Neural cell (in vitro differentiated cells): ENCODE data around the gene NINL. TPM values are rescaled to one million over a fixed set of nuclear protein-coding genes. Genes with fewer than 3 reads are reported as not detected.

ENCODE experiments used
- H2AFZ ChIP-seq: fragments of 200-600, 300-800 bp; sonication (generic), shearing (Covaris generic); 2 replicates; pipeline ENCODE4 v1.6.0; 2014; ENCODE audit warnings: low read depth, mild to moderate bottlenecking, antibody characterized with exemption, low read length, moderate library complexity
- H3F3A ChIP-seq: fragments of 200-600 bp; shearing (Covaris generic); 2 replicates; pipeline ENCODE4 v1.6.1; 2016; ENCODE audit warnings: mild to moderate bottlenecking, moderate library complexity, mixed read lengths, antibody characterized with exemption, low read length; ENCODE audit not compliant: insufficient read depth, poor library complexity, severe bottlenecking
- H3K27ac ChIP-seq: fragments of 200-600, 300-800 bp; sonication (generic), shearing (Covaris generic); 2 replicates; pipeline ENCODE4 v1.5.1; 2014; ENCODE audit warnings: mild to moderate bottlenecking, low read length, moderate library complexity
- H3K27me3 ChIP-seq: fragments of 300-800, 200-600 bp; sonication (generic), shearing (Covaris generic); 2 replicates; pipeline ENCODE4 v1.6.0; 2014; ENCODE audit warnings: mild to moderate bottlenecking, low read depth, low read length, moderate library complexity; ENCODE audit not compliant: insufficient read depth
- H3K36me3 ChIP-seq: fragments of 300-800, 200-600 bp; sonication (generic), shearing (Covaris generic); 2 replicates; pipeline ENCODE4 v1.5.1; 2014; ENCODE audit warnings: mild to moderate bottlenecking, antibody characterized with exemption, low read length, moderate library complexity; ENCODE audit not compliant: insufficient read depth
- H3K4me2 ChIP-seq: fragments of 300-800, 200-600 bp; sonication (generic), shearing (Covaris generic); 2 replicates; pipeline ENCODE4 v1.6.0; 2014; ENCODE audit warnings: mild to moderate bottlenecking, low read length
- H3K4me3 ChIP-seq: fragments of 300-800, 200-600 bp; sonication (generic), shearing (Covaris generic); 2 replicates; pipeline ENCODE4 v1.5.1; 2014; ENCODE audit warnings: mild to moderate bottlenecking, low read length, moderate library complexity
- H3K79me2 ChIP-seq: fragments of 200-600 bp; shearing (Covaris generic); replicated peaks from 2 replicates; pipeline ENCODE4 v1.6.0; 2014; ENCODE audit warnings: mild to moderate bottlenecking, low read length, moderate library complexity; ENCODE audit not compliant: insufficient read depth
- H3K9ac ChIP-seq: fragments of 300-800, 200-600 bp; sonication (generic), shearing (Covaris generic); 2 replicates; pipeline ENCODE4 v1.6.1; 2016; ENCODE audit warnings: mild to moderate bottlenecking, low read length, mixed read lengths
- H3K9me2 ChIP-seq: fragments of 200-600 bp; shearing (Covaris generic); 2 replicates; pipeline ENCODE4 v1.6.1; 2016; ENCODE audit warnings: mild to moderate bottlenecking, low read length, mixed read lengths; ENCODE audit not compliant: insufficient read depth
- H3K9me3 ChIP-seq: fragments of 200-600, 300-800 bp; sonication (generic), shearing (Covaris generic); 2 replicates; pipeline ENCODE4 v1.6.1; 2016; ENCODE audit warnings: mild to moderate bottlenecking, mixed run types, low read length, moderate library complexity, mixed read lengths
- H4K20me1 ChIP-seq: fragments of 200-600 bp; shearing (Covaris generic); 2 replicates; pipeline ENCODE4 v1.6.1; 2016; ENCODE audit warnings: mild to moderate bottlenecking, mixed run types; ENCODE audit not compliant: insufficient read depth
- CTCF ChIP-seq: fragments of 450-650 bp; IDR thresholded peaks from 2 replicates; pipeline ENCODE4 v1.5.1; 2014; ENCODE audit warnings: antibody characterized with exemption, mild to moderate bottlenecking, moderate library complexity; ENCODE audit not compliant: poor library complexity, severe bottlenecking
- EP300 ChIP-seq: fragments of 450-650 bp; conservative IDR thresholded peaks from 2 replicates; pipeline ENCODE4 v1.6.1; 2014; ENCODE audit warnings: antibody characterized with exemption, mild to moderate bottlenecking, moderate library complexity; ENCODE audit not compliant: poor library complexity, severe bottlenecking
- EZH2 ChIP-seq: fragments of 200-600, 300-800 bp; shearing (Covaris generic), sonication (generic); IDR thresholded peaks from 2 replicates; pipeline ENCODE4 v1.6.1; 2014; ENCODE audit warnings: antibody characterized with exemption, low read length, borderline replicate concordance, mild to moderate bottlenecking; ENCODE audit not compliant: insufficient read depth, poor library complexity, severe bottlenecking
- MXI1 ChIP-seq: fragments of 450-650 bp; conservative IDR thresholded peaks from 2 replicates; pipeline ENCODE4 v1.6.1; 2014; ENCODE audit warnings: antibody characterized with exemption, mild to moderate bottlenecking; ENCODE audit not compliant: poor library complexity, severe bottlenecking
- POLR2AphosphoS5 ChIP-seq: IDR thresholded peaks from 2 replicates; pipeline ENCODE4 v1.6.1; 2012
- RAD21 ChIP-seq: fragments of 450-650 bp; conservative IDR thresholded peaks from 2 replicates; pipeline ENCODE4 v1.6.1; 2014; ENCODE audit warnings: antibody characterized with exemption, mild to moderate bottlenecking, moderate library complexity
- REST ChIP-seq: IDR thresholded peaks from 2 replicates; pipeline ENCODE4 v1.6.1; 2012; ENCODE audit warnings: borderline replicate concordance
- SMC3 ChIP-seq: fragments of 450-650 bp; conservative IDR thresholded peaks from 2 replicates; pipeline ENCODE4 v1.6.1; 2014; ENCODE audit warnings: antibody characterized with exemption, mild to moderate bottlenecking, moderate library complexity; ENCODE audit not compliant: poor library complexity
- TAF1 ChIP-seq: IDR thresholded peaks from 2 replicates; pipeline ENCODE4 v1.6.1; 2012; ENCODE audit warnings: low read depth
- polyA plus RNA-seq: library from polyadenylated mRNA; depleted of rRNA; stranded (reverse); fragments of >200 nt; gene quantifications from 2 replicates; pipeline ENCODE4 v1.2.3, GENCODE V29; 2014

NINL gene
- polyA plus RNA-seq, 1 donor from 2014 or later, result 49.6 TPM

DNA sequence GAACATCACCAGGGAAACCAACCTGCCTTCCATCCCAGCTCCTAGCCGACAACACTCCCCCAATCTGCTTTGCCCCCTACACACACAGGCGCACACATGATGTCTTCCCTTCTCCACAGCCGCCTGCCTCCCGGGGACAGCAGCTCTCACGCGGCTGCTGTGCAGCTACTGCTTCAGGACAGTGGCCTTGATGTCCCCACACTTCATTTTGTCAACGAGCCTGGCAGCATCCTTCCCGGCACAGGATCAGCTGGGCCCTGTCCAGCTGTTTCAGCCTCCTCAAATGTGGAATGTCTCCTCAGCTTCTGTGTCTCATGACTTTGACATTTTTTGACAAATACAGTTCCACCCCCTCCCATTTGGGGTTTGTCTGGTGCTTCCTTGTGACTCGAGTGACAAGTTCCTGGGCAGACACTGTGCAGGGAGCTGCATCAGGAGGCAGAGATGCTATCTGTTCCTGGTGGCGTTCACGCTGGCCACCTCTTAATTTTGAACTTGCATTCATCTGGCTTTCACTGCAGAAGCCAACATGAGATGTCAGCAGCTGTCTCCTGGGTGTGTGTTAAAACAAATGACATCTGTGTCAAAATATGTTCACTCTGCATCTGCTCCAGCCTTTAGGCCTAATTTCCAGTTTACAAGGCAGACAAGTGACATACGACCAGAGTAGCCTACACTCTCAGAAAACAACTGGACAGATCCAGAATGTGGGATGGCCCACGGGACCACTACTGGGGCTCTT, 120.7 kb downstream of the NINL start:
- H3K36me3 ChIP-seq, result peaks cover 4% of the 10 kb centered on the region
- TF ChIP-seq REST (no peak), POLR2AphosphoS5 (no peak), RAD21 (no peak), EZH2 (no peak), SMC3 (no peak), TAF1 (no peak), EP300 (no peak)

GRCh38 chr20:25461786-25462545, 123.4 kb downstream of the NINL start:
- Histone ChIP-seq H3F3A (no peaks in the 10 kb centered on the region), H3K36me3 (peaks cover 4% of the 10 kb centered on the region), H3K4me2 (no peak overlapping the region), H3K4me3 (no peak overlapping the region), H3K27ac (no peak overlapping the region), H2AFZ (no peak overlapping the region), H3K79me2 (no peaks in the 10 kb centered on the region), H3K9me3 (no peaks in the 10 kb centered on the region), H3K9me2 (no peaks in the 10 kb centered on the region), H4K20me1 (no peaks in the 10 kb centered on the region), H3K9ac (no peak overlapping the region), H3K27me3 (no peaks in the 10 kb centered on the region)
- TF ChIP-seq MXI1 (no peak), TAF1 (no peak), POLR2AphosphoS5 (no peak), EP300 (no peak), RAD21 (no peak), CTCF (no peak), EZH2 (no peak), SMC3 (no peak), REST (no peak)

More for the DNA sequence above, 120.7 kb downstream of the NINL start:
- H3K4me2 ChIP-seq, result no peak overlapping the region
- H3K9me2 ChIP-seq, result no peaks in the 10 kb centered on the region
- no peak overlapping the region for H3K9ac ChIP-seq
- H3K4me3 ChIP-seq, result no peak overlapping the region
- H3F3A ChIP-seq, result no peaks in the 10 kb centered on the region
- H4K20me1 ChIP-seq, result no peaks in the 10 kb centered on the region
- no peaks in the 10 kb centered on the region for H3K27me3 ChIP-seq
- H3K9me3 ChIP-seq, result no peaks in the 10 kb centered on the region
- H2AFZ ChIP-seq, result no peak overlapping the region
- H3K79me2 ChIP-seq, result no peaks in the 10 kb centered on the region
- no peak overlapping the region for H3K27ac ChIP-seq
